AG10803 (cell line): ENCODE measurements around the gene LEF1.
A peak's percentile ranks its signal among the peaks of the same experiment; 100 is the strongest.

ENCODE experiments used
- DNase-seq: peaks from one replicate; pipeline ENCODE4 v3.0.0; 2010; ENCODE audit warnings: low read depth
- H3K4me3 ChIP-seq: 2 replicates; pipeline ENCODE4 v1.5.1; 2011; ENCODE audit warnings: mild to moderate bottlenecking, low read length, control low read depth
- TF ChIP-seq, protein P1 (sequence below): conservative IDR thresholded peaks from 2 replicates; pipeline ENCODE4 v1.5.1; 2011; ENCODE audit warnings: mild to moderate bottlenecking, low read length, control low read depth, inconsistent platforms

LEF1 gene

DNA sequence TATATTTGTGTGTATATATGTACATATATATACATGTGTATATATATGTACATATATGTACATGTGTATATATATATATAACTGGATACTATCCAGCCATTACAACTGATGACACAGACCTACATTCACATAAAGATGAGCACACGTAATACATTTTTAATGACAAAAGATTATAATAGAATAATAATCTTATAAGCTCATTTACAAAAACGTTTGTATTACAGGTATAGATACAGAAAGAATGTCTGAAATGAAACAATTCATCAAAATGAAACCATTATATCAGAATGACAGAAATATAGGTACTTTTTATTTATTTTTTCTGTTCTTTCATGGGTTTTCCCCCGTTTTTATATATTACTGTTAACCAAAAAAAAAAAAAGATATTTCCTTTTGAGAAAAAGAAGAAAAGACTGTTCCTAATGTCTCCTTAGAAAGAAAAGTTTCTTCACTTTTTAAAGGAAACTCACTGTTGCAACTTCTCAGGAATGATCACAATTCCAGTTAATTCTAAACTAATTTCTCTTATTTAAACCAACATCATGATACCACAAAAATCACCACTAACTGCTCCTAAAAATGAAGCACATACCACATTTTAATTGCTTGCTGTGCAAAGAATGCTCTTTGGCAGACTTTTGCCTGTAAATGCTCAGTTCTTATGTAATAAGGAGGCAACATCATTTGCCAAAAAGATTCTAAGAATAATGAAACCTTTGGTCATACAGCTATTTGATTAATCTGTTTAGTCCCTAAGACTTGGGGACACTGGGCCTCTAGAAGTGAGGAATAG lies 18.9 kb downstream of the LEF1 start:
- TF ChIP-seq, protein P1, sequence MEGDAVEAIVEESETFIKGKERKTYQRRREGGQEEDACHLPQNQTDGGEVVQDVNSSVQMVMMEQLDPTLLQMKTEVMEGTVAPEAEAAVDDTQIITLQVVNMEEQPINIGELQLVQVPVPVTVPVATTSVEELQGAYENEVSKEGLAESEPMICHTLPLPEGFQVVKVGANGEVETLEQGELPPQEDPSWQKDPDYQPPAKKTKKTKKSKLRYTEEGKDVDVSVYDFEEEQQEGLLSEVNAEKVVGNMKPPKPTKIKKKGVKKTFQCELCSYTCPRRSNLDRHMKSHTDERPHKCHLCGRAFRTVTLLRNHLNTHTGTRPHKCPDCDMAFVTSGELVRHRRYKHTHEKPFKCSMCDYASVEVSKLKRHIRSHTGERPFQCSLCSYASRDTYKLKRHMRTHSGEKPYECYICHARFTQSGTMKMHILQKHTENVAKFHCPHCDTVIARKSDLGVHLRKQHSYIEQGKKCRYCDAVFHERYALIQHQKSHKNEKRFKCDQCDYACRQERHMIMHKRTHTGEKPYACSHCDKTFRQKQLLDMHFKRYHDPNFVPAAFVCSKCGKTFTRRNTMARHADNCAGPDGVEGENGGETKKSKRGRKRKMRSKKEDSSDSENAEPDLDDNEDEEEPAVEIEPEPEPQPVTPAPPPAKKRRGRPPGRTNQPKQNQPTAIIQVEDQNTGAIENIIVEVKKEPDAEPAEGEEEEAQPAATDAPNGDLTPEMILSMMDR, result no peak
- H3K4me3 ChIP-seq, result no peak overlapping the region
- peak; percentile 90 for DNase-seq

DNA sequence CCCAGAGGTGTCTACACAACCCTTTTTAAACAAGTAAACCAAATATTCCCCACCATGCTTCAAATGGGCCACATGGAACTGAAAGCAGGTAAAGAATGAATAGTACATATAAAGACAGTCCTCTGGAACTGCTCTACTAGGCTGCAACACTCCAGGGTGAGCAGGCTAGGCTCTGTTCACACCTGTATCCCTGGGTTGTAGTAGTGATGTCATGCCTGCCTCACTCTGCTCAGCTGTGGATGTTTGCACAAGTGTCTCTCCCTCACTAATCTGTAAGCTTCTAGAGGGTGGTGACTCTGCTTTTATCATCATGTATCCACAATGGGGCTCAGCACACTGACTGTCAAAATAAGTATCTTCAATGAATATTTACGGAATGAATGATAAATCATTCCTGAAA lies 20.4 kb downstream of the LEF1 start:
- no peak for DNase-seq
- TF ChIP-seq, protein P1, result no peak
- no peak overlapping the region for H3K4me3 ChIP-seq

DNA sequence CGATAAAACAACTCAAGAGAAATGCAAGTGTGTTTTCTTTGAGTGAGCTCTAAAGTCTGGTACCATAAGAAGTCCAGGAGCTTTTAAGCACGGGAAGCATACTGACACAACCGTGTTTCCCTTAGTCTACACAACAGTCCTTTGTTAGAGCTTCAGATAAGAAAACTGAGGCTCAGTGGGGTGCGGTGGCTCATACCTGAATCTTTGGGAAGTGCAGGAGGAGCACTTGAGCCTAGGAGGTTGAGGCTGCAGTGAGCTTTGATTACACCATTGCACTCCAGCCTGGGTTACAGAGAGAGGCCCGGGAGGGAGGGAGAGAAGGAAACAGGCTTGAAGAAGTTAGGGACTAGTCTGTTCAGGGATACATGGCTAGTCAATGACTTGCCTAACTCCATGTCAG lies 21.9 kb downstream of the LEF1 start:
- TF ChIP-seq, protein P1, result no peak
- no peak for DNase-seq
- no peak overlapping the region for H3K4me3 ChIP-seq

DNA sequence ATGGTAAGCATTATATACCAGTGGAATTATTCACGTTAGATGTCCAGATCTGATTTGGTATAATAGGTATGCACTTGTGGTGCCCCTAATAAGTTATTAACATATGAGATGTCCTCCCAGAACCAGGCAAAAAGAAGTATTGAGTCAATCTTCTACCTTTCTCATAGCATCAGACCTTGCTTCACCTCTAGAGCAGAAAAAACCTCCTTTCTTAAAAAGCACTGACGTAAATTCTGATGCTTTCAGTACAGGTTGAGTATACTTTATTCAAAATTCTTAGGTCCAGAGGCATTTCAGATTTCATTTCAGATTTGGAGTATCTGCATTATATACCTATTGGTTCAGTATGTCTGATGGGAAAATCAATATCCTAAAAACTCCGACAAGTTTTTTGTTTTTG lies 22.4 kb downstream of the LEF1 start:
- TF ChIP-seq, protein P1, result no peak
- H3K4me3 ChIP-seq, result no peak overlapping the region
- no peak for DNase-seq

DNA sequence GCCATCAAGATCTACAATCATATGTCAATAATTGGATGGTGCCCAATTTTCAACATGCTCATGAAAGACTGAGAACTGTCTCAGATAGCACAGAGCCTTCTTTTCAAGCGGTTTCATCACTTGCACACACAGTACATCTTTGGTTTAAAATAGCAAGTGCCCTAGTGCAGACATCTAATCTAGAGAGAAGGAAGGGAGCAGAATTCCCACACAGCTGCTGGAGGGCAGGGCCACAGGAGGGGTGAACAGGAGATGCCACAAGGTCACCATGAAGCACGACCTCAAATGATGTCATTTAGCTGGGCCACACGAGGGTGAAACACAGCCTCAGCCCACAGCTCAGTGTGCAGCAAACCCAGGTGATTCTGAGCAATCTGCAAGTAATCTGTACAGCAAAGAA lies 24.3 kb downstream of the LEF1 start:
- TF ChIP-seq, protein P1, result no peak
- no peak overlapping the region for H3K4me3 ChIP-seq
- DNase-seq, result no peak

DNA sequence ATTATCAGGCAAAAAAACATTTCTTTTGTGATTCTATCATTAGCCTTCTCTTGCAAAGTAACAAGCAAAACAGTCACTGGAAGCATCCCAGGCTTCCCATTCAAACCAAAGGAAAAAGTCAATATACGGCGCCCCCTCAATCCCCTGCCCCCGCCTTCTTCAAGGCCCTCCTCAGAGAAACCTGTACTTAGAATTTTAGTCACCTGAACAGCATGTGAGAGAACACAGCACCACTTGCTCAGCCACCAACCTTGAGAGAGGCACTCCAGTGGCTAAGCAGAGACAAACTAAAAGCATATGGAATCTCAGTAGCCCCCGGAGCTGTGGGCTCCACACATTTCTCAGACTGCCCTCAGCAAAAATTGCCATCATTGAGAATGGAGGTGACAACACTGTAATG lies 25.2 kb downstream of the LEF1 start:
- TF ChIP-seq, protein P1, result no peak
- DNase-seq, result no peak
- no peak overlapping the region for H3K4me3 ChIP-seq

DNA sequence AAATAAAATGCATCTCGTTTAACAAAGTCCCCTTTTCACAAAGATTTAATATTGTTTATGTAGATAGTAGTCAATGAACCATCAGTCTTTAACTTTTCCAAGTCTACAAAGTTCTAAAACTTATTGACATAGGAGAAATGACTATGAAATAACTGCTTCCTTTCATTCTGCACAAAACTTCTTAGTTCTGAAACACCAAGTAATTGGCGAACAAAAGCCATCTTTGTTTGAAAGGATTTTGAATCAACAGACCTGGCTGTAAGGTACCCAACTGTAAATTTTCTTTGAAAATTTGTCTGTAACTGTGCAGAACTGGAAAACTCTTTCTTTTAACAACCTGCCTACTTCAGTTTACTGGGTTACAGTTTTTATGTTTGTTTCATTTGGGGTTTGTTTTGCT lies 25.9 kb downstream of the LEF1 start:
- no peak overlapping the region for H3K4me3 ChIP-seq
- TF ChIP-seq, protein P1, result no peak
- no peak for DNase-seq
